HG03196 (cell line): ENCODE measurements around the gene MSH2.
"Not testable (repeated sequence)": the region's sequence is repeated elsewhere in the genome, so short reads cannot be mapped to it uniquely, and the experiment has no call there.

Source experiments
- ATAC-seq: cut with Tn5 transposase; IDR thresholded peaks from one replicate; pipeline ENCODE4 v1.9.1; 2021; ENCODE audit not compliant: unreplicated experiment

The MSH2 gene

DNA sequence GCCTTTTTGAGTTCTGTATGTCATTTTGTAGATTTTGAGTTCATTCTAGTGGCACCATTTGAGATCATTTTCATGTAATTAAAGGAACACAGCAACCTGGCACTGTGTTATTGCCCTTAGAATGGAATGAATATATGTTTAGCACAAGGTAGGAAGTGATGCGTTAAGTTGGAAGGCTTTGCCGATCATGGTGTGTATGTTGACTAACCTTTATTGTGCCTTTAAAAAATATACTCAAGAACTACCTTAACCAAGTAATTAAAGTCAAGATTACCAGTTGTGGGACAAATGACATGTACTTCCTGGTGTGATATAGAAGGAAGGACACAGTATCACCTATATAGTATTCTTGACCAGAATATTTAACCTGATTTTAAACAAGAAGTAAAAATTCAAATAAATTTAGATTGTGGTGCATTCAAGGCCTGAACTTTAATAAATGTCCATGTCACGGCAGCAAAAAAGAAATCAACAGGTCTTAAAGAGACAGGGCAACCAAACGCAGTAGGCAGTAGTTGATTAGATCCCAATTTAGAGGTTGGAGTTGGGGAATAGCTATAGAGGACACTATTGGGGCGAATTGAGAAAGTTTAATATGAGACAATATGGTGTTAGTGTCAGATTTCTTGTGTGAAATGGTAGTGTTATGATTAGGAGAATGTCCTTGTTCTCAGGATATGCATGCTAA, 68.6 kb downstream of the MSH2 start:
- ATAC-seq = no peak

DNA sequence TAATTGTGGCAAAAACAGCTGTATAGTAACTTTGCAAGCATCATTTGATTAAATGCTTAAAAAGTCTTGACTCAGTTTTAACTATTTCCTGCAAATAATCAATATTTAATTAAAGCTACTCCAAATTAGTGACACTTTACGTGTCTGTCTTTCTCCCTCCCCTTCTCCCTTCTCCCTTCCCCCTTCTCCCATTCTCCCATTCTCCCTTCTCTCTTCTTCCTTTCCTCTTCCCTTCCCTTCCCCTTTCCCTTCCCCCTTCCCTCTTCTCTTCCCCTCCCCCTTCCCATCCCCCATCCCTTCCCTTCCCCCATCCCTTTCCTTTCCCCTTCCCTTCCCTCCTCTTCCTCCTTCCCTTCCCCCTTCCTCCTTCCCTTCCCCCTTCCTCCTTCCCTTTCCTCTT, 76.9 kb downstream of the MSH2 start:
- ATAC-seq = no peak

DNA sequence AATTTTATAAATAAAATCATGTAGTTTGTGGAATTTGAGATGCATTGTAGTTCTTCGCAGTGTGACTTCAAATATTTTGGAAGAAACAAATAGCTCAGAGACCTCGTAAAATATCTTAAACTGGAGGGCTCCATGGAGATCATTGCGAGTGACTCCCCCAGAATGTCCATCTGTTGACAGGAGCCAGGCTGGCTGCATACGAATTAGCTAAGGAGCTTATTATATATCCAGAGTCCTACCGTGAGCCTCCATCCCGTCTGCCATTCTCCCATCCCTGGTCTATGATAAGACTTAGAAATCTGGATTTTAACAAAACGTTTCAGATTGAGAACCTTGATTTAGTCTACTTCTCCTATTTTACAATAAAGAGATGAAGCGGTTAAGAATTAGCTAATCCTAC, 80.2 kb downstream of the MSH2 start:
- ATAC-seq = no peak

DNA sequence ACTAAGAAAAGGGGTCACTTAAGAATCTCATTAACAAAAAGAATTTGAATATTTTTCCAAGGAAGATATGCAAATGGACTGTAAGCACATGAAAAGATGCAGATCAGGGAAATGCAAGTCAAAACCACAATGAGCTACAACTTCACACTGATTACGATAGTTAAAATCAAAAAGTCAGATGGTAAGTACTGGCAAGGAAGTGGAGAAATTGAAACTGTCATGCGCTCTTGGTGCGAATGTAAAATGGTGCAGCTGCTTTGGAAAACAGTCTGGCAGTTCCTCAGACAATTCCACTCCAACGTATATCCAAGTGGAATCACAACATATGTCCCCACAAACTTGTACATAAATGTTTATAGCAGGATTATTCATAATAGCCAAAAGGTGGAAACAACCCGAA, 81.4 kb downstream of the MSH2 start:
- ATAC-seq = no peak

DNA sequence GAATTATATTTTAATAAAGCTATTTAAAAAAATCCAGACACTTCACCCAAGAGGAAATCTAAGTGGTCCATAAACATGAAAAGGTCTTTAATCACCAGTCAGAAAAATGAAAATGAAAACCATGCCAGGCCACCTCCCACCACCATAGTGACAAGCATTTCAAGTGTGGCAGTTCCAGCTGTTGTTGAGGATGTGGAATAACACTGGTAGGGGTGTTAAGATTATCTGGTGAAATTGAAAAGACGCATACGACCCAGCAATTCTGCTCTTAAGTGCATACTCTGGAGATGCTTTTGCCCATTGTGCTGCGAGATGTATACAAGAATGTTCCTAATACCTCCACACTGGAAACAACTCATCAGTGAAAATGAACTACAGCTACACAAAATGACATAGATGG, 82.2 kb downstream of the MSH2 start:
- ATAC-seq = no peak

DNA sequence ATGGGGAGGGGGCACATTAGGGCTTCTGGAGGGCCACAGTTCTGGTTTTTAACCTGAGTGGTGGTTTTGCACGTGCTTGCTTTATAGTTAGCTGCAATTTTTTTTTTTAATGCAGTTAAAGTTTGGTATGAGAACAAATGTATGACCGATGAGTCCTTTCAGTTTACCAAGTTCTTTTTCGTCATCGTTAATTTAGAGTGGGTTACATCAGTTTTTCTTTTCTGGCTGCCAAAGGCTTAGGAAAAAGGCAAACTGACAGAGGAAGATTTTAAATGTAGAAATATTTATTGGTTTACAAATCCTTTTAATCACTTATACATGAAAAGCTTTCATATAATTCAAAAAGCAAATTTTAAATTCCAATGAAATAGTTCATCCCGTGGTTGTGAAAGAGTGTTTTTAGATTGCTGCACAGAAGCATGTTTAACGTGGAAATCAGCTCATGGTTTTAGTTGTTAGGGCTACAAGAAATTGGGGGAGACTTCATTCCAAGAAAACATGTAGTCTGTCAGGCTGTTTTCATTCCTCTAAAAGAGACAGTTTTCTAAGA, 82.9 kb downstream of the MSH2 start:
- no peak for ATAC-seq

DNA sequence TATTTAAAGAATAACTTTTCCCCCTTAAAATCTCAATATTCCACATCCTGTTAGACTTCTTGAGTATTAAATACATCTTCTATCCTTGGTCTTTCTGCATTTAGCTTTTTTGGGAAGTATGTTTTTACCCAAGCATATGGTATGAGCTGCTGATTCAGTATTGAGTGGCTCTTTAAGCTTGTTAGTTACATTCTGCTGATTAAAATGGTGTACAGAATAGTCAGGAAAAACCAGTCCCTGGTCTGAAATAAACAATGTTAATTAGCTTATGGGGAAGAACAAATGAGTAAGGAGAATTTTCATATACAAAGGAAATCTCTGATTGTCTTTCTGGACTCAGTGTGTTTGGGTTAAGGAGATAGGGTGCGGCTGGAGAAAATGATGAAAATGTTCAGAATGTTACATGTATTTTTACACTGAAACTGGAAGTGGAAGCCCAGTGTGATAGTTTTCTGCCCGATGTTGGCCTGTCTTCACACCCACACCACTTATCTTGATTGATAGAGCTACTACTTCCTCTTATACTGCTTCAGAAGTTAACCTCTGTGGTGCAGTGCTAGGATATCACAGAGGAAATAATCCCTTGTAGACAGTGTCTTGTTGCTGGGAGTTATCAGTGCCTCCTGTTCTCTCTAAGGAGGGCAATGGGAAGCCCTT, 84.0 kb downstream of the MSH2 start:
- ATAC-seq = no peak

DNA sequence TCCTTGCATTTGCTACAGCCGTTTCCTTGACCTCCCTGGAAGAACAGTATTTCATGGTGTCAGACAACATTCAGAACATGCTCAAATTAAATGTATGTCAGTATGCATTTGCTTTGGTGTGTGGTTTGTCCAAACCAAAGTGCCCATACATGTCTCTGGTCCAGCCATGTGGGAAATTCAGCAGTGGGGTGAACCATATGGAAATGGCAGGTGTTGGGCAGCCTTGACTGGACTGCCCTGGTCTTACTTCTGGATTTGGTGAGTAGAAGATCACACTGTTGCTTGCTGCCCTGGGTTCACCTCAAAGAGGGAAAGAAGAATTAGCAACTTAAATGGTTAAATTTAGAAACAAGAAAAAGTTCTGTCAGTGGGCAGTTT, 84.5 kb downstream of the MSH2 start:
- ATAC-seq = no peak

DNA sequence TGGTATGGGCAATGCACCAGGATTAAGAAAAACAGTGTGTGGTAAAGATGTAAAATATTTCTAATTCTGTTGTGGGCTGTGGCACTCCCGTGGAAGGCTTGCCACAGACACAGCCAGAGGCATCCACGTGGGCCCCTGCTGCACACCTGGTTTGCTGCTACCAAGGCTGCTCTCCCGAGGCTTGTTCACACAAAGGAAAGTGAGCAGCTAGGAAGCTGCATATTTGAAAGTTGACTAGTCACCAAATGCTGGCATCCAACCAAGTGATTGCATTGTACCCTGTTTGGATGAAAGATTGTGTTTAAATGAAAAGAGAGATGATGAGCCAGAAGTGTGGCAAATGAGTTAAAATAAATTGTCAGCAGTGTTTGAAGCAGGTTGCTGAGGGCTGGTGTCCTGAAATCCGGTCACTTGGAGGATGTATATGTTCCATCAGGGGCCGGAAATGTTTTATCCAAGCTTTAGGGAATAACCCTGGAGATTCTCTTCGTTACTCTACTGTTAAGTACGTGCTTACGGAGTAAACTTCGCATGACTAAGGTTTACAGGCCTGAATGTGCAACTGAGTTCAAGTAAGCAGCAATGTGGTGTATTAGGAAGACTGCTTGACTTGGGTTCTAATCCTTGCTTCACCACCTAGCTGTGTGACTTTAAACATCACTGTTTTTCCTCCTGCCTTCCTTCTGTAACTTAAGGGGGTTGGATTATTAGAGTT, 86.1 kb downstream of the MSH2 start:
- no peak for ATAC-seq

DNA sequence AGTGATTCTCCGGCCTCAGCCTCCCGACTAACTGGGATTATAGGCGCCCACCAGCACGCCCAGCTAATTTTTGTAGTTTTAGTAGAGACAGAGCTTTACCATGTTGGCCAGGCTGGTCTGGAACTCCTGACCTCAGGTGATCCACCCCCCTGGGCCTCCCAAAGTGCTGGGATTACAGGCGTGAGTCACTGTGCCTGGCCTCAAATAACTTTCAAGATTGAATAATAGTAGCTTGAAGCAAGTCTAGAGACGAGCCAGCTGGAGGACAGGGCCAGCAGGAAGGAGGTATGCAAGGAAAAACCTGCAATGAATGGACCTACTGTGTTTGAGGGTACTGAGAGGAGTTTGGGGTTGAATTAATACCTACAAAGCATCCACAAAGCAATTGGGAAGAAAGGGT, 87.5 kb downstream of the MSH2 start:
- ATAC-seq = no peak

DNA sequence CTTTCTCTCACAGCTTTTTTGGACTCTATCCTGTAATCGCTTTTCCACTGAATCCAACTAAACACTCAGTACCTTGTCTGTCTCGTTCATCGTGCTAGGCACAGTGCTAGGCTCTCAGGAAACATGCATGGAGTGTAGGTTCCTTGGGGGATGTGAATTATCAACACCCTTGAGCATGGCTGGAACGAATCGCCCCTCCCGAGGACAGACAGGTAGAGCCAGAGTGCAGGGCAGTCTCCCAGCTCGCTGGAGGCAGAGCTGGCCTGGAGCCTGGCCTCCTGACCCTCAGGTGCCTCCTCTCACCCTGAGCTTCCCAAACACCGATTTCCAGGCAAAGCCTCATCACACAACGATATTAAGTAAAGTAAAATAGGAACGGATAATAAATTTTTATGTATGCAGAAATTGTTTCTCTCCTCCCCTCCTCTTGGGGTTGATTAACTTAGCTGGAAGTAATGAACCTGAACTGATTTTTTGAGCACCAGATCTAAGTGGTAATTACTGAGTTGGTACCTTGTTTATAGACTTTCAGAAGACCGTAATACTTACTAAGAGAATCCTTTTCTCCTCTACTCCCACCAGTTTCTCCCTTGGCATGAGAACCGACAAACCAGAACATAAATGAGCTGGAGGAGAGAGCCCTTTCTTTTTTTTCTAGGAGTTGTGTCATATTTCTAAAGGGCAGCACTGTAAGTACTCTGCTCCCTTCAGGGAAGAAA, 90.5 kb downstream of the MSH2 start:
- no peak for ATAC-seq

DNA sequence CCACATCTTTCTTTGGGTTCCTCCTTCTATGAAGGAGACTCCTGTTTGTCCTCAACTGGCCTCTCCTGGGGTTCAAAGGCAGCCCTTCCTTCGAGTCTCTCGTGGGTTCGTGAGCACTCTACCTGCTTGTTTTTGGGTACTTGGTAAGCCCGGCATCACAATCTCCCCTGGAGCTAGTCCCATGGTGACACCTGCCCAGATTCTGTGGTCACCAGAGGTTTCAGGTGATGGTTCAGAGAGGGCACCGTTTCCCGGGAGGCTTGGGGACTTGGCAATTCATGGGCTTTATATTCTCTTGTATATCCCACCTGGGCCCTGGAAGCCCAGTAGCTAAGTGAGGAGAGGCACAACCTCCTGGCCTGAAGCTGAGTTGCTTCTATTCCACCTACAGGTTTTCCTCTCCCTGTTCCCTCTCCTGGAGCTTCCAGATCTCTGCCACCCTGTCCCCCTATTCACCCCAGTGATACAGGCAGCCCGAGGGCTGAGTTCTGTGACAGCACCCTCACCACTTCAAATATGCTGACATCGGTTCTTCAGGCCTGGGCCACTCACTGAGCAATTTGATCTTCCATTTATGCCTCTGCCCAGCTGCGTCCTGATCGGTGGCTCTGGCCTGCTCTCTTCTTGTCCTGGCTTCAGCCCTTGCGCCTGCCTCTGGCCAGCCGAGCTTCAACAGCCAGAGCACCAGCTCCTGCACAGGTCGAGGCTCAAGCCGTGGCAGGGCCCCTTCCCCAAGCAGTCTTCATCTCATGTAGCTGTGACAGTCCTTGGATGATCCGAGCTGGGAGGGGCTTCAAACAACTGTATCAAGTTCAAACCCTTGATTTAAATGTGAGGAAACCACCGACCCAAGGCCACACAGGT, 91.5 kb downstream of the MSH2 start:
- no peak for ATAC-seq

DNA sequence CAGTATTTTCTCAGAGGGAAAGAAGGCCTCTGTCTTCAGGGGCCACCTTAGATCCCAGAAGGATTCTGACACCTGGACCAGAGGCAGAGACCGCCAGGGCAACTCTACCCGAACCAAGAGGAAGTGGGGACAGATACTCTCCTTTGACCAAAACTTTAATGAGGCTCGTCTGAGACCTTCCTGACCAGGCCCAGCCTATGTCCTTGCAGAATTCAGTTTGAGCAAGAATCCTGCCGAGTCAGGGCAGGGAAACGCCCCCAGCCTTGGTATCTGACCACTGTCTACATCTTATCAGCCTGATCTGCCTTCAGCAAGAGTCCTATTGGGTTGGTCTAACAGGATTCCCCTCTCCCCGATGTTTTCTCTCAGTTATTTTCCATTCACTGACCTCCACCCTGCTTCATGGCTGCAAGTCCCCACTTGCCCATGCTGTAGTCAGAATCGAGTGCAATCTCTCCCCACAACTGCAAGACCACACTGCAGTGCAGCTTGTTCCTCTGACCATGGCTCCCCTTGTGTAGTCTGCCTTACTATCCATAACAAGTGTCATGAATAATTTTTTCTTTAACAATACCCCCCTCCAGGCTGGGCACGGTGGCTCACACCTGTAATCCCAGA, 95.0 kb downstream of the MSH2 start:
- ATAC-seq = no peak

DNA sequence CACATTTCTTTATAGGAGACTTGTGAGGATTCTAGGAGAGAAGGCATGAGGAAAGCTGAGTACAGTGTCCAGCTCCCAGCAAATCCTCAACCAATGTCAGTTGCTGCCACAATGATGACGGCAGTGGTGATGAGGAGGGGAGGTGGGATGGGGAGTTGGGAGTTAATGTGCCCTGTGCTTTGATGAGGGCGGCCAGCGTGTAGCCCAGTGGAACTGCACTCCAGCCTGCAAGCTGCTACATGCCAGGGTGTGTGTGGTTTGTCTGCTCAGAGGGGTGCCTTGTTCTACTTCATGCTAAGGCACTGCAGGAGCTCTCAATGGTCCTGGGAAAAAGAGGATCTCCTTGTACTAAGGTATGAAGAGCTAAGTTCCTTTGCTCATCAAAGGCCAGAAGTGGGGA, 96.1 kb downstream of the MSH2 start:
- no peak for ATAC-seq

DNA sequence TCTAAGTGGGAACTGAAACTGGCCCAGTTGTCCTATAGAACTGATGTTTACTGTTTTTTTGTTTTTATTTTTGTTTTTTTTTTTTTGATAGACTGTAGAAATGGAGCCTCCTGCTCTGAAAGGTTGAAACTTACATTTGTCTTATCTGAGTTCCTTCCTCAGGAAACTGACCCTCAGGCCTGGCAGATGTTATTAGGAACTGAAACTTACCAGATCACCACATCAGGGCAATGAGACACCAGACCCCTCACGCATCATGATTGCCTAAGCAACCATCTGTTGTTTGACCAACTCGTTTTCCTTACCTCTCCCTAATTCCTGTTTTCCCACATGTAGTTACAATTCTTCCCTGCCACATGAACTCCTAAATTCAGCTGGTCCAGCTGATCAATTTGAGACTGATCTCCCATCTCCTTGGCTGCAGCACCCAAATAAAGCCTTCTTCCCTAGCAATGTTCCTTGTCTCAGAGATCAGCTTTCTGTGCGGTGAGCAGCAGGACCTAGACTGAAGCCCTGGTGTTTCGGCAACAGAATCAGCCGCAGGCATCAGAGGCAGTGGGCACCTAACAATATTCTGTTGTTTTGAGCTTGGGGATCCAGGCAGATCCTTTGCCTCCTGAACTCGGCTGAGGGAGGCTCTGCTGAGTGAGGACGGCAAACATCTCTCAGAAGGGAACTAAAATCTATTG, 96.8 kb downstream of the MSH2 start:
- no peak for ATAC-seq

DNA sequence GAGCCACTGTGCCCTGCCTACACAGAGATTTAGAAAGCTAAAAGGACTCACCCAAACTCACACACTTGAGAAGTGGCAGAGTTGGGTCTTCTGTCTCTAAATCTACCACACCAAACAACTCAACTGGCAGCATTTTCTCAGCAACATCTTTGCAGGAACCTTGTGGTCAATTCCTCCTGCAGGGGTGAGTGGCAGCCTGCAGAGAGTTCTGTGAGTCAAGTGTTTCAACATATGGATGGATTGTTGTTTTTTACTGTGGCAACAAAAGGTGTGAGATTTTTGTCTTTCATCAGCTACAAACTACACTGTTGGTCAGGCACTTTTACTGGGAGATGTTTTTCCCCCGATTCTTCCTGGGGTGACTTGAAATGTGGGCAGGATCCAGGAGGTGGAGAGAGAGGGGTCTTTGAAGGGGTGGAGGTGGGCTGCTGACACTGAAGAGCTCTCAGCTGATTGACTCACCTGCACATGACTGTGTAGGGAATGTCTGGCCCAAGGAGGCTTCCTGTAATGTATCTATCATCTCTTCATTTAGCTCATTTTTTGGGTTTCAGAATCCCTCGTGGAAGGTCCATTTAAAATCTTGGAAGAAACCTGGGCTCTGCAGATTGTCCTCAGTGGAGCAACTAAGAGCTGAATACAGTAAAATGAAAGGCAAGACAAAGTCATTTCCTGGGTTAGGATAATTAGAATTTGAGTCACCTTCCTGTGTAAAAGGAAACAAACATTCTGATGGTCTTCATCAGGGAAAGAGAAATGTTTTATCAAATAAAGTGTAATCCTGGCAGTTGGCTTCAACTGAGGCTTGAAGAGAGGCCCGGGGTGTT, 98.6 kb downstream of the MSH2 start:
- ATAC-seq = no peak

DNA sequence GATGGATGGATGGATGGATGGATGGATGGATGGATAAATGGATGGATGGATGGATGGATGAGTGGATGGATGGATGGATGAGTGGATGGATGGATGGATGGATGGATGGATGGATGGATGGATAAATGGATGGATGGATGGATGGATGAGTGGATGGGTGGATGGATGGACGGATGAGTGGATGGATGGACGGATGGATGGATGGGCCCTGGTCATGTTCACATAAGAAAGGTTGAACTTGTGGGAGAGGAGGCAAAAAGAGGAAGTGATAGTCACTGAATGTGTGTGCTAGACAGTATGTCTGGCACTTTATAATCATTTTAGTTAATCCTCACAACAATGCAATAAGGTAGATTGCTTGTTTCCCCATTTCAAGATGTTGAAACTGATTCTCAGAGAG, 99.5 kb downstream of the MSH2 start:
- ATAC-seq = not testable (repeated sequence)

DNA sequence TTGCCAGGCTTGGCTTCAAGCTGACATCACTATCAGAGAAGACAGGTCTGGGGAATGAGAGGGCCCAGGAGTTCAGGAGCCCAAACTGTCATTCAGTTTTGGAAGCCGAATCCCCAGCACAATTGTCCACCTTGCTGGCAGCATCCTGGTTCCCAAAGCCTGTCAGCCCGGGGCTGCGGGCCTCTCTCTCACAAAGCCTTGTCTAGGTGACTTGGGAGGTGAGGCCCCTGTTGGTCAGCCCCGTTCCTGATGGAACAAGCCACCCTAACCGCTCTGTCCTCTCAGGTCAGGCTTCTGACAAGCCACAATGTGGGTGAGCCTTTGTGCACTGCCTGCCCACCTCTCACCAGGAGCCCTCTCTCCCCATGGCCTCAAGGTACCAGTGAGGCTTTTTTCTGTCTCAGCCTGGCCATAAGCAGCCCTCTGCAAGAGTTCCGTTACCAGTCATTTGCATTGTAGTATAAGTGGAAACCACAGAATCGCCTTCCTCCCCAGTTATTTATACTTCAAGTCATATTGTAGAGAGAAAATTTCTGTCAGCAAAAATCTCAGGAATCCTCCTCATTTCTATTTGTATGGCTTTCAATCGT, 100.6 kb downstream of the MSH2 start:
- ATAC-seq = no peak
